Left ventricle myocardium superior (tissue), 1 donor: ENCODE measurements around the gene PRR33. TPM values are rescaled to one million over a fixed set of nuclear protein-coding genes. Genes with fewer than 3 reads are reported as not detected.

Experiments used
- ATAC-seq: fragments of 200-7000 bp; cut with Tn5 transposase; one replicate; pipeline ENCODE4 v1.9.1; 2020; ENCODE audit warnings: mild to moderate bottlenecking, moderate library complexity
- DNase-seq: peaks from one replicate; pipeline ENCODE4 v3.0.0-alpha.2; 2020
- intact Hi-C: fragments of 100-400 bp; cut with micrococcal nuclease; formaldehyde crosslinking; loops from one replicate; pipeline ENCODE4 v1.11.0; 2022
- total RNA-seq: library from RNA; stranded (reverse); fragmentation: NEBNext Ultra II Directional; extraction: Animal tissue kit (Norgen Biotek cat#: 25700); gene quantifications from one replicate; pipeline ENCODE4 v1.2.1, GENCODE V29; 2021
- donor health status: DM: no; HTN: yes; CAD: no; lungs with severe emphysema.

Gene PRR33
- total RNA-seq, 1 donor from 2014 or later, result 4.4 TPM

- intact Hi-C loops, result no loop called here
- DNase-seq, result peak; percentile 34
These were observed 21.4 kb downstream of the PRR33 start for GRCh38 chr11:1870326-1870696.

GRCh38 chr11:1869427-1870325 lies 22.0 kb downstream of the PRR33 start:
- ATAC-seq (peak; percentile 45), DNase-seq (peak; percentile 64)
- intact Hi-C loops, result no loop called here

More at GRCh38 chr11:1870326-1870696, 21.4 kb downstream of the PRR33 start:
- peak; percentile 2 for ATAC-seq

GRCh38 chr11:1868636-1869291 lies 22.9 kb downstream of the PRR33 start:
- intact Hi-C loops, result no loop called here
- peak; percentile 80 for DNase-seq
- ATAC-seq, result peak; percentile 37

- DNase-seq, result no peak
- no peak for ATAC-seq
- intact Hi-C loops, result no loop called here
These were observed 23.5 kb downstream of the PRR33 start for GRCh38 chr11:1868056-1868635.

- intact Hi-C loops, result no loop called here
- peak; percentile 25 for DNase-seq
- no peak for ATAC-seq
These were observed 24.3 kb downstream of the PRR33 start for GRCh38 chr11:1867381-1867780.

- no peak for ATAC-seq
- peak; percentile 24 for DNase-seq
- intact Hi-C loops, result no loop called here
These were observed 24.9 kb downstream of the PRR33 start for GRCh38 chr11:1866776-1867175.

GRCh38 chr11:1866226-1866625 lies 25.5 kb downstream of the PRR33 start:
- ATAC-seq (no peak), DNase-seq (peak; percentile 29)
- intact Hi-C loops, result no loop called here

- intact Hi-C loops, result no loop called here
- ATAC-seq, result peak; percentile 8
- peak; percentile 60 for DNase-seq
These were observed 26.6 kb downstream of the PRR33 start for GRCh38 chr11:1864831-1865665.

- ATAC-seq (peak; percentile 5), DNase-seq (peak; percentile 39)
- intact Hi-C loops, result no loop called here
These were observed 27.5 kb downstream of the PRR33 start for GRCh38 chr11:1864231-1864630.

- ATAC-seq (peak; percentile 87), DNase-seq (peak; percentile 92)
- intact Hi-C loops, result no loop called here
These were observed 28.1 kb downstream of the PRR33 start for GRCh38 chr11:1863352-1864216.

GRCh38 chr11:1862588-1863351 lies 28.9 kb downstream of the PRR33 start:
- ATAC-seq (no peak), DNase-seq (peak; percentile 36)
- intact Hi-C loops, result no loop called here

- intact Hi-C loops, result no loop called here
- DNase-seq (no peak), ATAC-seq (no peak)
These were observed 30.0 kb downstream of the PRR33 start for GRCh38 chr11:1861435-1862411.

- DNase-seq (peak; percentile 3), ATAC-seq (no peak)
- intact Hi-C loops, result no loop called here
These were observed 31.6 kb downstream of the PRR33 start for GRCh38 chr11:1860108-1860507.

- no peak for ATAC-seq
- intact Hi-C loops, result no loop called here
- no peak for DNase-seq
These were observed 32.7 kb downstream of the PRR33 start for GRCh38 chr11:1859004-1859403.

- DNase-seq (no peak), ATAC-seq (no peak)
- intact Hi-C loops, result no loop called here
These were observed 33.1 kb downstream of the PRR33 start for GRCh38 chr11:1858576-1858975.

GRCh38 chr11:1858154-1858553 lies 33.5 kb downstream of the PRR33 start:
- intact Hi-C loops, result no loop called here
- DNase-seq, result peak; percentile 55
- ATAC-seq, result no peak

- intact Hi-C loops, result no loop called here
- ATAC-seq, result no peak
These were observed 34.6 kb downstream of the PRR33 start for GRCh38 chr11:1857064-1857463.

More at GRCh38 chr11:1857064-1857463, 34.6 kb downstream of the PRR33 start:
- peak; percentile 20 for DNase-seq
